ENCODE data around the gene NUBPL.

GRCh38 chr14:31678421-31679249 lies 117.4 kb downstream of the NUBPL start:
- TF ChIP-seq CTCF (IDR thresholded peaks at IDR 0.05) (no peak), EP300 (IDR thresholded peaks at IDR 0.05) (no peak), POLR2AphosphoS5 (IDR thresholded peaks at IDR 0.05) (no peak)

Data from sigmoid colon (tissue), 4 donors.